Lung (tissue), 12 donors: ENCODE results near the gene TP73. TPM values are rescaled to one million over a fixed set of nuclear protein-coding genes. Genes with fewer than 3 reads are reported as not detected.

Experiments used
- ATAC-seq: fragments of 200-7000 bp; cut with Tn5 transposase; one replicate; pipeline ENCODE4 v1.9.1; 2020; ENCODE audit warnings: moderate number of reproducible peaks; ENCODE audit not compliant: insufficient read depth, low FRiP score
- DNase-seq, 3 donors: peaks; one replicate each; pipeline ENCODE4 v3.0.0-alpha.2; 2013 to 2017
- H3K27ac ChIP-seq, 2 donors: one replicate each; pipeline ENCODE4 v1.5.1; 2013; ENCODE audit warnings: mild to moderate bottlenecking in 2 of 2, moderate library complexity in 2 of 2, control low read depth in 1 of 2, inconsistent platforms in 1 of 2, low read depth in 1 of 2, low read length in 1 of 2
- H3K27me3 ChIP-seq, 3 donors: one replicate each; pipeline ENCODE4 v1.5.1; 2013; ENCODE audit warnings: low read length in 2 of 3; ENCODE audit not compliant: control insufficient read depth in 3 of 3, insufficient read depth in 3 of 3
- H3K36me3 ChIP-seq, 4 donors: one replicate each; pipeline ENCODE4 v1.5.1; 2013; ENCODE audit warnings: low read length in 4 of 4, mild to moderate bottlenecking in 1 of 4, moderate library complexity in 1 of 4; ENCODE audit not compliant: control insufficient read depth in 4 of 4, insufficient read depth in 4 of 4
- H3K4me1 ChIP-seq, 5 donors: one replicate each; pipeline ENCODE4 v1.5.1; 2013; ENCODE audit warnings: low read length in 5 of 5, mild to moderate bottlenecking in 2 of 5, moderate library complexity in 1 of 5; ENCODE audit not compliant: control insufficient read depth in 5 of 5, insufficient read depth in 5 of 5
- H3K4me3 ChIP-seq: one replicate; pipeline ENCODE4 v1.5.1; 2013; ENCODE audit warnings: mild to moderate bottlenecking, control low read depth, moderate library complexity
- H3K9ac ChIP-seq, 2 donors: one replicate each; pipeline ENCODE4 v1.5.1; 2013; ENCODE audit warnings: low read length in 2 of 2, control low read depth in 1 of 2; ENCODE audit not compliant: insufficient read depth in 1 of 2
- H3K9me3 ChIP-seq, 4 donors: one replicate each; pipeline ENCODE4 v1.5.1; 2013; ENCODE audit warnings: low read length in 3 of 4, mild to moderate bottlenecking in 1 of 4, moderate library complexity in 1 of 4; ENCODE audit not compliant: control insufficient read depth in 4 of 4, insufficient read depth in 3 of 4
- WGBS, 2 donors: extraction: QIAGEN DNeasy Blood & Tissue Kit; methylation state at CpG; one replicate each; pipeline ENCODE4 v1.1.7; 2013; 5-methylcytosine and 5-hydroxymethylcytosine counted together
- polyA plus RNA-seq, 2 donors: library from polyadenylated mRNA; stranded (reverse); fragments of 200-250 nt; gene quantifications; one replicate each; pipeline ENCODE4 v1.2.1, GENCODE V29; 2013
- total RNA-seq, 2 donors: library from RNA; depleted of rRNA in 1 of 2; stranded (reverse); fragments of >200 nt in 1 of 2; gene quantifications; one replicate each; pipeline ENCODE4 v1.2.1, GENCODE V29; 2014 to 2021
- TF ChIP-seq, protein P1 (sequence below): IDR thresholded peaks from 2 replicates; pipeline ENCODE4 v1.5.1; 2012; ENCODE audit warnings: mild to moderate bottlenecking; ENCODE audit errors: control extremely low read depth, extremely low read depth
- donor health status: control.
- donor health status: control.
- donor health status: Bipolar disorder and iron deficiency.
- donor health status: healthy.
- donor health status: DM: yes; HTN: yes; CAD: no.

The TP73 gene
- total and polyA plus RNA-seq, 4 donors = 1.7 to 12.3 (median 2.2) TPM

GRCh38 chr1:3641046-3641760, 11.1 kb upstream of the TP73 start:
- peaks cover 4 to 49% (median 15%) of the 10 kb centered on the region in 4 donors for H3K36me3 ChIP-seq
- H3K4me1 ChIP-seq = no peaks in the 10 kb centered on the region
- no peak overlapping the region for H3K4me3 ChIP-seq
- no peaks in the 10 kb centered on the region for H3K27me3 ChIP-seq
- no peak overlapping the region for H3K9ac ChIP-seq
- 96% methylated on average over 26 of the region's 26 CpGs for WGBS, 2 donors
- TF ChIP-seq, protein P1, sequence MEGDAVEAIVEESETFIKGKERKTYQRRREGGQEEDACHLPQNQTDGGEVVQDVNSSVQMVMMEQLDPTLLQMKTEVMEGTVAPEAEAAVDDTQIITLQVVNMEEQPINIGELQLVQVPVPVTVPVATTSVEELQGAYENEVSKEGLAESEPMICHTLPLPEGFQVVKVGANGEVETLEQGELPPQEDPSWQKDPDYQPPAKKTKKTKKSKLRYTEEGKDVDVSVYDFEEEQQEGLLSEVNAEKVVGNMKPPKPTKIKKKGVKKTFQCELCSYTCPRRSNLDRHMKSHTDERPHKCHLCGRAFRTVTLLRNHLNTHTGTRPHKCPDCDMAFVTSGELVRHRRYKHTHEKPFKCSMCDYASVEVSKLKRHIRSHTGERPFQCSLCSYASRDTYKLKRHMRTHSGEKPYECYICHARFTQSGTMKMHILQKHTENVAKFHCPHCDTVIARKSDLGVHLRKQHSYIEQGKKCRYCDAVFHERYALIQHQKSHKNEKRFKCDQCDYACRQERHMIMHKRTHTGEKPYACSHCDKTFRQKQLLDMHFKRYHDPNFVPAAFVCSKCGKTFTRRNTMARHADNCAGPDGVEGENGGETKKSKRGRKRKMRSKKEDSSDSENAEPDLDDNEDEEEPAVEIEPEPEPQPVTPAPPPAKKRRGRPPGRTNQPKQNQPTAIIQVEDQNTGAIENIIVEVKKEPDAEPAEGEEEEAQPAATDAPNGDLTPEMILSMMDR = no peak
- H3K27ac ChIP-seq = no peak overlapping the region
- no peaks in the 10 kb centered on the region for H3K9me3 ChIP-seq
- DNase-seq (no peak), ATAC-seq (no peak)

DNA sequence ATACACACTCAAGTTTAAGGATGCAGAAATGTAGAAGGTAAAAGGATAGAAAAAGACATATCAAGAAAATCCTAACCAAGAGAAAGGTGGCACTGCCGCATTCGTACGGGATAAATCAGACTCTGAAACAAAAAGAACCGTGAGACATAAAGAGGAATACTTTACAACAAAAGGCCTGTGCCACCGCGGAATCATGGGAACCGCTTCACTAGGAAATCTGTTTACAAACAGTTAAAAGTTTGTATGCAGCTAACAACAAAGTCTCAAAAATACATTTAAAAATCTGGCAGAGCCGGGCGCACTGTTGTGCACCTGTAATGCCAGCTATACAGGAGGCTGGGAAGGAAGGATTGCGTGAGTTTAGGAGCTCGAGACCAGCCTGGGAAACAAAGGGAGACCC, 10.5 kb upstream of the TP73 start:
- no peak overlapping the region for H3K4me3 ChIP-seq
- TF ChIP-seq, protein P1 = no peak
- no peaks in the 10 kb centered on the region for H3K27me3 ChIP-seq
- H3K36me3 ChIP-seq = peaks cover 8 to 47% (median 13%) of the 10 kb centered on the region in 4 donors
- DNase-seq (no peak), ATAC-seq (no peak)
- H3K4me1 ChIP-seq = no peaks in the 10 kb centered on the region
- 95 to 97% methylated on average over 11 of the region's 11 CpGs for WGBS, 2 donors
- no peaks in the 10 kb centered on the region for H3K9me3 ChIP-seq
- no peak overlapping the region for H3K27ac ChIP-seq
- no peak overlapping the region for H3K9ac ChIP-seq

DNA sequence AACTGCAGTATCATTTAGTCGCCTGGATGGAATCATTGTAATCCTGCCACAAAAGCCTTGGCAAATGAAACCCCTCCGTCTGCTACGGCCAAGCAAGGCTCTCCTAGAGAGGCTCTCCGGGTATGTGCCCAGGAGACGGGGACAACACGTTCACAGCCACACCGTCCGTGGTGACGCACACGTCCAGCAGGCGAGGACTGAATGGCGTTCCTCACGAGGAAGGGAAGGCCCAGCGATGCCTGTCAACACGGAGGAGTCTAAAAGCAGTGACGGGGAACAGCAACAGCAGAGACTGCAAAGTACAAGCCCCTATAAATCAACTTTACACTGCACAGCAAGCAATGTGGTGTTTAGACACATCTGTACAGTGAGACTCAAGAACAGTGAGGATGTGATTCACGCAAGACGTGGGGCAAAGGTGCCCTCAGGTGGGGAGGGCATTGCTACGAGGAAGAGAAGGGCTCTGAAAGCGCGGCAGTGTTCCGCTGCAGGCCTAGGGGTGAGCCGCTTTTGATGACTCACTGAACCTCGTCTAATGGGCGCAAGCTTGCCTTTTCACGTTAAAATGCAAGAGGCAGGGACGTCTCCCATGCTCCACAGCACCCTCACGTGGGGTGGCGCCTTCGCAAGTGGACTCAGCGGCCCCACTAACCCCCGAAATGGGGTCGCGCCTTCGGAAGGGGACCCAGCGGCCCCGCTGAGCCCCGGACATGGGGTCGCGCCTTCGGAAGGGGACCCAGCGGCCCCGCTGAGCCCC, 9.2 kb upstream of the TP73 start:
- TF ChIP-seq, protein P1 = no peak
- DNase-seq (no peak), ATAC-seq (no peak)
- Histone ChIP-seq H3K4me1 (no peaks in the 10 kb centered on the region), H3K27me3 (no peaks in the 10 kb centered on the region), H3K9me3 (no peaks in the 10 kb centered on the region), H3K4me3 (no peak overlapping the region), H3K27ac (no peak overlapping the region), H3K36me3 (peaks cover 8 to 40% (median 9%) of the 10 kb centered on the region in 4 donors), H3K9ac (no peak overlapping the region)
- 93 to 96% methylated on average over 40 to 43 of the region's 43 CpGs for WGBS, 2 donors
